KG1 (cell line): ENCODE measurements around the gene CDKN2A.
A peak's percentile ranks its signal among the peaks of the same experiment; 100 is the strongest.

Experiments used
- DNase-seq: peaks from one replicate; lab custom pipeline; 2025; lab: John Stamatoyannopoulos, UW

CDKN2A gene

DNA sequence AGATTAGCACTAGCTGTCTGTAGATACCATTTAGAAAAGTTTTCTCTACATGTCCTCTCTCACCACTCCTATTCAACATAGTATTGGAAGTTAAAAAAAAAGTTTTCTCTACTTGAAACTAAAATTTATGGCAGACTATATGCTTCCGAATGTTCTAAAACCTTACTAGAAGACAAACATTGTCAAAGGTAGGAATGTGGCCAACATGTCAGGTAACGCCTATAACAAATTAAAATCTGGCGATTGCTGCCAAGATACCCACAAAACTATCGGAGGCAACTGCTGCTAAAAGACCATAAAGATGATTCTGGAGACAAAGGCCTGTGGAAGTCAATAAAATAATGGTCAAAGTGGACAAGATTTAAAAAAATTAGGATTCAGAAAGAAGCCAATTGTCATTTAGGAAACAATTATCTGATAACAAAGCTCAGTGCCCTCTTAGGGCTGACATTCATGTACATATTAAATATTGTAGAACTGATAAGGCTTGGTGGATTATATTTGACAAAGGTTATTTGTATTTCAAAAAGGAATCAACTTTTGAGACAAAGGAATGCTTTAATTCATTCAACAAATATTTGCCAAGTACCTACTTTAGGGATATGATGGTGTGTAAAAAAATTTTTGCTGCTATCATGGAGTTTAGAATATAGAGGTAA, 52.7 kb downstream of the CDKN2A start:
- no peak for DNase-seq

DNA sequence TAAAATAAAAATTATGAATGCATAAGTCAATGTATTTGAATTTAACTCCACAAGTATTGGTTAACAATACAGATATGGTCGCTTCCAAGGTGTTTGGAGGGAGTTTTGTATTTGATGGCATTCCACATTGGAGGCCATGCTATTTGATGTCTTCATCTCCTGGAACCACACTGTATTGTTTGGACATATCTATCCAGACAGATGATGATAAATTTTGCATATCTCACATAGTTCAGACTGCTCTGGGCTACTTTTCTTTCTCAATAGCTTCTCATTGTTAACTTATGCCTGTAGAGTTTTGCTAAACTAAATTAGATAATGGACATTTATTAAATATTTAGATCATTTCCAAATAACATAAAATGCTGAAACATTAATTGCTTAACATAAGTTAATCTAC, 58.0 kb downstream of the CDKN2A start:
- no peak for DNase-seq

DNA sequence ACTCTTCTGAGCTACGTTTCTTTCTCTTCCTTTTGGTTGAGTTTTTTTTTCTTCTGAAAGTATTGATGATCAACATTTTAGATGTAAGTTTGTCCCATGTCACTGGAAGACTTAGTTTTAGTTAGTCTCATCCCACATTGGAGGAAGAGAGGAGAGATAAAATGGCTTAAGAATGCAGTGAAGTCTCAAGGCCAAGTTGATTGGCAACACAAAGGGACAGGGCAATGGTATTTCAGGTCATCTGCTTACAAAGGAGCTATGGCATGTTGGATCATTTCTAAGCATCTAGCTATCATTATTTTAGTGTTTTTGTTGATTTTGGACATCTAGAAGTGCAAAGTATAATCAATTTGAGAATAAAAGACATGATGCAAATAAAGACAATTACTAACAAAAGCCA, 58.6 kb downstream of the CDKN2A start:
- DNase-seq, result no peak

DNA sequence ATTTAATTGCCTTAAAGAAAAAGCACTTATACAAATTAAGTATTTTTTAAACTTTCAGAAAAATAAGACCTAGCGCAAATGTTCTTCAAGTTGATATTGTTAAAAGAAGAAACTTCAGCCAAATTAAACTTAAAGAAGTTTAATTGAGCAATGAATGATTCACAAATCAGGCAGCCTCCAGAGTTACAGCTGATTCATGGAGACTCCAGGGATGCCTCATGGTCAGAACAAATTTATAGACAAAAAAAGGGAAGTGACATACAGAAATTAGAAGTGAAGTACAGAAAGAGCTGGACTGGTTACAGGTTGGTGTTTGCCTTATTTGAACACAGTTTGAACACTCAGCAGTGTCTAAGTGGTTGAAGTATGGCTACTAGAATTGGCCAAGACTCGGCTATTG, 60.3 kb downstream of the CDKN2A start:
- DNase-seq, result no peak

DNA sequence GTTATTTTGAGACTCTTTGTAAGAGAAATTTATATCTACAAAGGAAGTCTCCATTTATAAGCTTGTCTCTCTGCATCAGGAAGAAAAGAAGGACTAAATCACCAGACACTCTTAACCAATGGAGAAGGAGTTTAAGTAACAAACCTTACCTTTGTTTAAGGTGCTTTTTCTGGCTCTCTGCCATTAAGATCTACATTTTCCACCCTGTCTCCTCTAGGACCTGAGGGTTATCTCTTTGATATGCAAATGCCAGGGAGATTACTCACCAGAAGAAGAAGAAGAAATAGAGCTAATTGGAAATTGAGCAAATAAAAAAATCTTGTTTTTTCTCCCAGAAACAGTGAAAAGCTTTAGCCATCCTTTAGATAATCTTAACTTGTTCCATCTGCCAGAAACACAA, 60.9 kb downstream of the CDKN2A start:
- no peak for DNase-seq

DNA sequence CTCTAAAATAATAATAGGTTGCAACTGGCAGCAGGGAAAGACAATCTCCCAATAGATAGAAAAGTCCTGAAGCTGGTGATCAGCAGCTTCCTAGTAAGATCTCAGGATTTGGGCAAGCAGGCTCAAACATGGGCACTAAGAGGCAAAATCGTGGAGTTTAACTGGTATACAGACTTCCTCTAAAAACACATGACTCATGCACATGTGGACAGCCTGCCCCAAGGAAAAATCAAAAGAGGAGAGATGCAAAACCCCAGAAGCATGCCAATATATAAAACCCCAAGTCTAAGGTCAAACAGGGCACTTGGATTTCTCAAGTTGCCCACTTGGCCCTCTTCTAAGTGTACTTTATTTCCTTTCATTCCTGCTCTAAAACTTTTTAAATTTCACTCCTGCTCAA, 62.8 kb downstream of the CDKN2A start:
- no peak for DNase-seq

DNA sequence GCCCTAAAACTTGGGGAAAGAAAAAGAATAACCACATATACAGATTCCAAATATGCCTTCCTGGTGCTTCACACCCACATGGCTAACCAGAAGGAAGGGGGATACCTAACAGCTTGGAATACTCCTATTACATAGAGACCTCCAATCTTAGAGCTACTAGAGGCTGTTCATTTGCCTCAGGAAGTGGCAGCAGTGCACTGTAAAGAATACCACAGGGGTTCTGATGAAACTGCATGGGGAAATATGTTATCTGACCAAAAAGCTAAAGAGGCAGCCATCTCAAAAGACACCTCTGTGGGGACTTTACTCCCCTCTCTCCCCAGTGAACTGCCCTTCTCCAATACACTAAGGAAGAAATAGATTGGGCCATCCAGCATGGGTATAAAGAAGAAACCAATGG, 66.4 kb downstream of the CDKN2A start:
- no peak for DNase-seq

DNA sequence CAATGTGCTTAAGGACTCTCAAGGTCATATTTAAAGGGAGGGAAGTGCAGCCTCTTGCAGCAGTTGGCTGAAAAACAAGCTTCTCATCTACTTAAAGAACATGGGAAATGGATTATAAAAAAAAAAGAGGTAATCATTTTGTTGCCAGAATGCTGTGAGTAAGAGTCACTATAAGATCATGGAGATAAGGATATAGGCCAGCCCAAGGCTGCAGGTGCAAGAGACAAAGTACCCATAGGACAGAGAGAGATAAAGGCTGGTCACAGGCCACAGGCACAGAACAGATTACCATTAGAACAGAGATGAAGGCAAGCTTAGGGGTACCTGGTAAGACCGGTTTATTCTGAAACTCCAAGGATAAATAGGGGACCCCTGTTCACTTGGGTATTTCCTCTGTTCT, 70.5 kb downstream of the CDKN2A start:
- no peak for DNase-seq

DNA sequence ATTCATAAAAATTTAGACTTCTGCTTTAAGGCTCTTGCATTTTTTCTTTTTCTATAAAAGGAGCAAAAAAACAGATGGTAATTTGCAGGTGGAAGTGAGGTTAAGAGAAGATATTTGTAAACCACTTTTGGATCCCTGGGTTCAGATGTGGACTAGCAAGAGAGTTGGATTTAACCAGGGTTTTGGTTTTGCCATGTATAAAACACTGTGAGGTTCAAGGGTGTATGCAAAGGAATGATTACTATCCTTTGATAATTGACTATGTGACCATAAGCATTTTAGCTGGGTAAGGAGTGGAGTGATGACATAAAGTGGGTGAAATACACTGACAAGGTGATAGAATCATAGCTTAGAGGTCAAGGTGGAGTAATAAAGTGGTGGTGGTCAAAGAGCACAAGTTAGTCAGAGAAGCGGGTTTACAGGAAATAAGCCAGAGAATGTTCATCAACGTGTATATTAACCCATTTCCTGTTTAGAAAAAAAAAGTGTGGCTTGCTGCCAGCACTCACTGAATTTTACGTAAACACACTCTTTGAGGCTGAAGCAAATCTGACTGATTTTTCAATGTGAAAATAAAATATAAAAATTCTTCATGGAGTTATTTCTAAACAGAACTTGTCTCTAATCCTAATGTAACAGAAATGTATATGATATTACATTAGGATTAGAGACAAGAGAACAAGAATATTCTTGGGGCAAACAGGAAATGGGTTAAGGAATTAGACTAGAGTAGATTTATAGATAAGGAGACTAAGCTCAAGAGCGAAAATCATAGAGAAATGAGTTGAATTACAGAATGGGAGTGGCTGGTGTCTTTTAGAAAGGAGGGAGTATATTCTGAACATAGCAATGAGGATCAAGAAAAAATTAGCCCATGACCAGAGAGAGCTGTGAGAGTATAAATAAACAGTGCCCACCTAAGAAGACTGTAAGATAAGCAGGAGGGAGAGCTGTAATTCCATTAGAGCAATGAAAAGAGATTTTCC, 74.5 kb downstream of the CDKN2A start:
- peak; percentile 45 for DNase-seq
